HG03095 (cell line): ENCODE measurements around the gene CEP104.
"Not testable (repeated sequence)": the region's sequence is repeated elsewhere in the genome, so short reads cannot be mapped to it uniquely, and the experiment has no call there.

Experiments
- ATAC-seq: cut with Tn5 transposase; IDR thresholded peaks from one replicate; pipeline ENCODE4 v1.9.1; 2021; ENCODE audit warnings: moderate library complexity; ENCODE audit not compliant: unreplicated experiment

CEP104 gene

GRCh38 chr1:3803905-3804626, 52.9 kb downstream of the CEP104 start:
- ATAC-seq = no peak

- ATAC-seq = not testable (repeated sequence)
Measured at GRCh38 chr1:3800795-3801194, 56.2 kb downstream of the CEP104 start.

GRCh38 chr1:3799976-3800685, 56.9 kb downstream of the CEP104 start:
- ATAC-seq = no peak

- ATAC-seq = peak; percentile 99
Measured at GRCh38 chr1:3796215-3797061, 60.6 kb downstream of the CEP104 start, which contains the start of gene LRRC47. Gene LRRC47 (minus strand): TSS chr1:3796498. CDS start chr1:3796476, 22 bp downstream.

- ATAC-seq = no peak
Measured at GRCh38 chr1:3795453-3796214, 61.4 kb downstream of the CEP104 start.

DNA sequence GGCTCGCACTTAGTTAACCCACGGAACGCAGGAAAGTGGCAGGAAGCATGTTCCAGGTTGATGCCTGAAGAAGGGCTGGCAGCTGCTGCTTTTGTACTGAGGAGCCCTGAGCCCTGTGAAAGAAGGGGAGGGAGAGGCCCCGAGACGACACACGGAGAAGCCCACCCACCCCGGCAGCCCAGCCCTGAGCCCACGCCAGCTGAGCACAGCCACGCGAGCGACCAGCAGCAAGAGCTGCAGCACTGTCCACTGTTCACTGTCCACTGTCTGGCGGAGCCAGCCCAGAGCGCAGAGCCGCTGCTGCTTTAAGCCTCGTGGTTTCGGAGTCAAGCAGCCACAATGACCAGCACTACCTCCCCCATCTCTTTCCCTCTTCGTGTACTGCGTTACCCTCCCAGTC, 66.1 kb downstream of the CEP104 start:
- ATAC-seq = no peak

DNA sequence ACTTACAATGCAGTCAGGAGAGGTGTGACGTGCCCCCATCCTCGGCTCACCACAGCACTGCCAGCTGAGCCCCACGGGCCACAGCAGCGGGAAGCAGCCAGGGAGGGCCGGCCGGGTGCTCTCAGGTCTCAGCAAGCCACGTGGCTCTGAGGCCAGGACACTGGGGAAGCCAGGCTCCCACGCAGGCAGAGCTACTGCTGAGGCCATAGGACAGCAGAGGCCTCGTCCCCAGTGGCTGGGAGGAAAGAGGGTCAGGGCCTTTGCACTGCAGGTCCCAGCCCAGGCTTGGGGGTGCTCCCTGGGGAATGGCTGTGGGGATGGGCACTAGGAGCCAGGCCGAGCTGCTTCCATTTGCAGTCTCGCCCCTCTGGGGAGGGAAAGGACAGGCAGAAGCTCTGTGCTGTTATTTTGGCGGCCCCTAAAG, 66.5 kb downstream of the CEP104 start:
- no peak for ATAC-seq

DNA sequence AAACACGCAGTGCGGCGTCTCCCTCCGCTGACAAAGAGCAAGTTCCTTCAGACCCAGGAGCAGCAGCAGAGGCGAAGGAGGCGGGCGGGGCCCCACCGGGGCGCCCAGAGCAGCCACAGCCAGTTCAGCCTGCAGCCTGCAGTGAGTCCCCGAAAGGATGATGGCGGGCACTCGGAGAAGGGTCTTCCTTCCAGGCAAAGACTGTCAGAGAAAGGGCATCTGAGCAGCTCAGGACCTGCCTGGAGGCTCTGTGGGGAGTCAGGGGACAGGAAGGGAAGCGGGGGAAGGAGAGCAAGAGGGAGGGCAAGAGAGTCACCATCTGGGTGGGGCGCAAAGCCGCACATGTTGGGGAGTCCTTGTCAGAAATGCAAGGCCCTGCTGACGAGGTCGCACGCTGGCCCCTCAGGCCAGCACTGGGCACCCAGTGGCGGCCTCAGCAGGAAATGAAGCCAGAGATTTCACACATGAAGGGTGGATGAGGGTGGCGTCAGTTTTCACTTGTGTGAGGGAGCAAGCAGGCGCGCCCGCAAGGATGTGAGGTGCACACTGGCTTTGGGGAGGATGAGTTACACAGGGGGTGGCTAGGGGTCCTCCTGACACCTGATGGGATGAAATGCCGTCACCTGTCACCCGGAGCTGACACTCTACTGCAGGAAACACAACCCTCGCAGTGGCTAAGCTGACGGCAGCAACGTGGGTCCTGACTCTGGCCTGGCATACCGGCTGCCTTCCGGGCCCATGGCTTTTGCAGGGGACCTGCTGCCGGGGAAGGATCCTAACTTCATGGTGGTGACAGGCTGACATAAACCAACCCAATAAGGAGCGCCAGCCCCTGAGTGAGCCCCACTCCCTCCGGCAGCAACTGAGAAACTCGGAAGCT, 67.3 kb downstream of the CEP104 start:
- ATAC-seq = no peak

- no peak for ATAC-seq
Measured at GRCh38 chr1:3788756-3789420, 68.1 kb downstream of the CEP104 start.

DNA sequence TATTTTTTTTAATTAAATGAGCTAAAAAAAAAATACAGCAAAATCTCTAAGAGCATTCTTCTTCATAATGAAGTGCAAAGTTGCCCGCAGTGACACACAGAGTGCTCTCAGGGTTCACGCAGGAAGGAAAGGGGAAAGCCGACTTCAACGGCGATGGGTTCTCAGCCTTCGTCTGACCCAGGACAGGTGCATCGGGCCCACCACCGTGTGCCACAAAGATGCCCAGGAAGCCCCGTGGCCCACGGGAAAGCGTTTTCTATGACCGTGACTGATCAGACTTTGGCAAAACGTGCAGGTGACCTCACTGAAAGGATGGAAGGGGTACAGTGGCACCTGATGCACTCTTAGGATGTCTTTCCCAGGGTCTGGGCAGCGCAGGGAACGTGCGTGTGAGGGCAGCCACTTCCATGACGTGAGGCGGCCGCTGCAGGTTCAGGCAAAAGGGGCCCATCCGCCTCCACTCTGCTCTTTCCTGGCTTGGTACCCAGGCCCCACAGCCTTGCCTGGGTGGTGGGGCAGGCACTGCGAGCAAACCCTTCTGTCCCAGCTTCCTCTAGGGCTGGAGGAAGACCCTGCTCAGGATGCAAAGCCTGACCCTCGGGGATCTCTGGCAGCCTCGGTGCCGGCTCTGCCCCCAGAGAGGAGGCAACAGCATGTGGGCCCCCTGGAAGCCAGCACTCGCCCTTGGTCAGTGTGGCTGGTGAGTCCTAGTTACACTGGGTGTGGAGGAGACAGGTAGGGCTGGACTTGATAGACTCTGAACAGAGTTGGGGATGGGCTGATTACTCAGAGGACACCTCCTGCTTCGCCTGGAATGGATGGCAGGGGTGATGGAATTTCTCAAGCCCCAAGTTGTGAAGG, 69.0 kb downstream of the CEP104 start:
- ATAC-seq = no peak

- no peak for ATAC-seq
Measured at GRCh38 chr1:3787349-3787715, 69.7 kb downstream of the CEP104 start.

- ATAC-seq = no peak
Measured at GRCh38 chr1:3786468-3787348, 70.3 kb downstream of the CEP104 start.

- no peak for ATAC-seq
Measured at GRCh38 chr1:3785456-3786157, 71.4 kb downstream of the CEP104 start.

GRCh38 chr1:3785045-3785444, 72.0 kb downstream of the CEP104 start:
- ATAC-seq = no peak

- ATAC-seq = no peak
Measured at GRCh38 chr1:3783651-3784474, 73.1 kb downstream of the CEP104 start.

DNA sequence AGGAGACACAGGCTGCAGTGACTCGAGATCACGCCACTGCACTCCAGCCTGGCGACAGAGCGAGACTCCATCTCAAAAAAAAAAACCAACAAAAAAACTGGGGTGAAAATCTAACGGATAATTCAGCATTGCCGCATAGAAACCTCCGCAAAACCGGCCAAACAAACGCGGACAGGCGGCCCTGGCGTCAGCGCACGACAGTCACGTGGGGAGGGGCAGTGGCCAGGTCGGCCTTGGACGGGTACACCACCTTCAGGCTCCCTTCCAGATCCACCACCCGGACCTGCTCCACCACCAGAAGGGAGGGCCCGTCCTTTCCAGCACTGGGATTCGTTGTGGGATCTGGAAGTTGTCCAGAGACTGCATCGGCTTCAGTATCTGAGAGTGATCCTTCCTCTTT, 76.1 kb downstream of the CEP104 start:
- no peak for ATAC-seq
